SK-N-MC (cell line): ENCODE data around the gene PRCP.

Experiments
- DNase-seq: peaks from one replicate; pipeline ENCODE4 v3.0.0-alpha.2; 2011; ENCODE audit warnings: low read depth, low spot score
- H3K27ac ChIP-seq: fragments of 200-600 bp; sonication (generic); 2 replicates; pipeline ENCODE4 v1.5.1; 2016; ENCODE audit warnings: mixed run types
- H3K36me3 ChIP-seq: fragments of 200-600 bp; sonication (generic); 2 replicates; pipeline ENCODE4 v1.6.1; 2017; ENCODE audit warnings: antibody characterized with exemption, low read length, mixed read lengths; ENCODE audit not compliant: insufficient read depth
- H3K4me3 ChIP-seq: fragments of 200-600 bp; sonication (generic); 2 replicates; pipeline ENCODE4 v1.5.1; 2016
- H3K9ac ChIP-seq: fragments of 200-600 bp; sonication (generic); 2 replicates; pipeline ENCODE4 v1.8.0; 2017; ENCODE audit warnings: mixed run types, mixed read lengths; ENCODE audit not compliant: insufficient read length
- H3K9me3 ChIP-seq: fragments of 200-600 bp; sonication (generic); 2 replicates; pipeline ENCODE4 v1.6.1; 2017; ENCODE audit warnings: low read depth, mild to moderate bottlenecking, antibody characterized with exemption, low read length, moderate library complexity, mixed read lengths
- EZH2 ChIP-seq: fragments of 200-600 bp; sonication (generic); IDR thresholded peaks from one replicate; pipeline ENCODE4 v1.6.1; 2017; ENCODE audit warnings: antibody characterized with exemption
- FOXP2 ChIP-seq: optimal IDR thresholded peaks from 2 replicates; pipeline ENCODE3; 2011; ENCODE audit warnings: mild to moderate bottlenecking, moderate library complexity; ENCODE audit not compliant: insufficient read depth; ENCODE audit errors: extremely low read length, control extremely low read depth
- POLR2AphosphoS5 ChIP-seq: IDR thresholded peaks from 2 replicates; pipeline ENCODE4 v1.6.1; 2012; ENCODE audit warnings: mild to moderate bottlenecking, low read depth, low read length, borderline replicate concordance

PRCP gene

GRCh38 chr11:82837650-82838049, 62.6 kb downstream of the PRCP start:
- no peak for DNase-seq
- H3K36me3 ChIP-seq, result peaks cover 25% of the 10 kb centered on the region; the same call in 1 of the 2 replicates
- no peak overlapping the region for H3K27ac ChIP-seq
- no peaks in the 10 kb centered on the region for H3K9me3 ChIP-seq
- H3K4me3 ChIP-seq, result no peak overlapping the region
- no peak for TF ChIP-seq FOXP2
- no peak for TF ChIP-seq EZH2
- TF ChIP-seq POLR2AphosphoS5, result no peak
- H3K9ac ChIP-seq, result no peak overlapping the region

- no peak for DNase-seq
- Histone ChIP-seq H3K9ac (no peak overlapping the region), H3K4me3 (no peak overlapping the region), H3K9me3 (no peaks in the 10 kb centered on the region), H3K36me3 (peaks cover 14% of the 10 kb centered on the region; the same call in 1 of the 2 replicates), H3K27ac (no peak overlapping the region)
- TF ChIP-seq POLR2AphosphoS5 (no peak), EZH2 (no peak), FOXP2 (no peak)
Measured at GRCh38 chr11:82832983-82833382, 67.2 kb downstream of the PRCP start.

GRCh38 chr11:82831364-82831763, 68.9 kb downstream of the PRCP start:
- Histone ChIP-seq H3K4me3 (no peak overlapping the region), H3K36me3 (peaks cover 5% of the 10 kb centered on the region; the same call in 1 of the 2 replicates), H3K27ac (no peak overlapping the region), H3K9me3 (no peaks in the 10 kb centered on the region), H3K9ac (no peak overlapping the region)
- TF ChIP-seq FOXP2 (no peak), EZH2 (no peak), POLR2AphosphoS5 (no peak)
- no peak for DNase-seq

GRCh38 chr11:82830746-82831145, 69.5 kb downstream of the PRCP start:
- no peak overlapping the region for H3K4me3 ChIP-seq
- peaks cover 5% of the 10 kb centered on the region; the same call in 1 of the 2 replicates for H3K36me3 ChIP-seq
- no peak overlapping the region for H3K9ac ChIP-seq
- TF ChIP-seq POLR2AphosphoS5 (no peak), FOXP2 (no peak), EZH2 (no peak)
- no peaks in the 10 kb centered on the region for H3K9me3 ChIP-seq
- no peak for DNase-seq
- H3K27ac ChIP-seq, result no peak overlapping the region

- H3K9me3 ChIP-seq, result no peaks in the 10 kb centered on the region
- no peak overlapping the region for H3K9ac ChIP-seq
- DNase-seq, result no peak
- peaks cover 9% of the 10 kb centered on the region for H3K36me3 ChIP-seq
- no peak overlapping the region for H3K27ac ChIP-seq
- H3K4me3 ChIP-seq, result no peak overlapping the region
- no peak for TF ChIP-seq FOXP2
- no peak for TF ChIP-seq EZH2
- no peak for TF ChIP-seq POLR2AphosphoS5
Measured at GRCh38 chr11:82829101-82829500, 71.1 kb downstream of the PRCP start.

GRCh38 chr11:82828472-82828871, 71.8 kb downstream of the PRCP start:
- no peak overlapping the region for H3K9ac ChIP-seq
- H3K4me3 ChIP-seq, result no peak overlapping the region
- H3K9me3 ChIP-seq, result no peaks in the 10 kb centered on the region
- no peak overlapping the region for H3K27ac ChIP-seq
- TF ChIP-seq EZH2 (no peak), POLR2AphosphoS5 (no peak), FOXP2 (no peak)
- peaks cover 6% of the 10 kb centered on the region; the same call in 1 of the 2 replicates for H3K36me3 ChIP-seq
- no peak for DNase-seq

- Histone ChIP-seq H3K4me3 (no peak overlapping the region), H3K9me3 (no peaks in the 10 kb centered on the region), H3K27ac (no peak overlapping the region), H3K36me3 (peaks cover 6% of the 10 kb centered on the region; the same call in 1 of the 2 replicates), H3K9ac (no peak overlapping the region)
- DNase-seq, result no peak
- no peak for TF ChIP-seq POLR2AphosphoS5
- no peak for TF ChIP-seq EZH2
- TF ChIP-seq FOXP2, result no peak
Measured at GRCh38 chr11:82826526-82826925, 73.7 kb downstream of the PRCP start.

GRCh38 chr11:82823647-82824619, 76.3 kb downstream of the PRCP start:
- Histone ChIP-seq H3K27ac (no peak overlapping the region), H3K9ac (no peak overlapping the region), H3K4me3 (no peak overlapping the region), H3K9me3 (no peaks in the 10 kb centered on the region), H3K36me3 (peaks cover 6% of the 10 kb centered on the region; the same call in 1 of the 2 replicates)
- no peak for DNase-seq
- TF ChIP-seq EZH2 (no peak), FOXP2 (no peak), POLR2AphosphoS5 (no peak)
